ENCODE measurements around the gene CYP2E1. TPM values are rescaled to one million over a fixed set of nuclear protein-coding genes. Genes with fewer than 3 reads are reported as not detected.

The CYP2E1 gene
- total RNA-seq, 2 donors from 2014 or later: 0.77 to 0.86 TPM

- no peaks in the 10 kb centered on the region for H3K4me1 ChIP-seq (ENCODE audit: control insufficient read depth, insufficient read depth, low read length)
- no peak overlapping the region for H3K4me3 ChIP-seq (ENCODE audit: low read length)
- Mint-ChIP-seq H3K36me3 (ENCODE audit: low read depth) (no peaks in the 10 kb centered on the region), H3K4me1 (no peaks in the 10 kb centered on the region), H3K27ac (no peak overlapping the region), H3K4me3 (no peak overlapping the region), H3K27me3 (ENCODE audit: insufficient read depth) (no peaks in the 10 kb centered on the region), H3K9me3 (peaks cover 87% of the 10 kb centered on the region)
- H3K9me3 ChIP-seq (ENCODE audit: control insufficient read depth, low read length): peaks cover 64% of the 10 kb centered on the region
- H3K9ac ChIP-seq (ENCODE audit: extremely low read depth, low read length, poor library complexity, severe bottlenecking): no peak overlapping the region
- H3K27me3 ChIP-seq (ENCODE audit: control insufficient read depth, insufficient read depth, low read length, poor library complexity, severe bottlenecking): no peaks in the 10 kb centered on the region
- H3K27ac ChIP-seq (ENCODE audit: low read depth, low read length): no peak overlapping the region
- no peak for DNase-seq
- no peak for TF ChIP-seq CTCF (conservative IDR thresholded peaks at IDR 0.05)
- H3K36me3 ChIP-seq (ENCODE audit: control insufficient read depth, insufficient read depth, low read length): no peaks in the 10 kb centered on the region
These were observed 42.3 kb upstream of the CYP2E1 start for GRCh38 chr10:133484818-133485217.

GRCh38 chr10:133487085-133487484 is 40.1 kb upstream of the CYP2E1 start:
- H3K27me3 Mint-ChIP-seq (ENCODE audit: insufficient read depth): no peaks in the 10 kb centered on the region
- H3K4me1 Mint-ChIP-seq: no peaks in the 10 kb centered on the region
- no peak overlapping the region for H3K27ac Mint-ChIP-seq
- Histone ChIP-seq H3K9me3 (ENCODE audit: control insufficient read depth, low read length) (peaks cover 75% of the 10 kb centered on the region), H3K9ac (ENCODE audit: extremely low read depth, low read length, poor library complexity, severe bottlenecking) (no peak overlapping the region), H3K27me3 (ENCODE audit: control insufficient read depth, insufficient read depth, low read length, poor library complexity, severe bottlenecking) (no peaks in the 10 kb centered on the region), H3K36me3 (ENCODE audit: control insufficient read depth, insufficient read depth, low read length) (no peaks in the 10 kb centered on the region), H3K27ac (ENCODE audit: low read depth, low read length) (no peak overlapping the region), H3K4me3 (ENCODE audit: low read length) (no peak overlapping the region), H3K4me1 (ENCODE audit: control insufficient read depth, insufficient read depth, low read length) (no peaks in the 10 kb centered on the region)
- no peak for TF ChIP-seq CTCF (conservative IDR thresholded peaks at IDR 0.05)
- DNase-seq: no peak
- H3K9me3 Mint-ChIP-seq: peaks cover 95% of the 10 kb centered on the region
- no peaks in the 10 kb centered on the region for H3K36me3 Mint-ChIP-seq (ENCODE audit: low read depth)
- H3K4me3 Mint-ChIP-seq: no peak overlapping the region

- H3K9me3 Mint-ChIP-seq: peaks cover 91% of the 10 kb centered on the region
These were observed 38.8 kb upstream of the CYP2E1 start for GRCh38 chr10:133488354-133488753.

More at GRCh38 chr10:133488354-133488753, 38.8 kb upstream of the CYP2E1 start:
- no peaks in the 10 kb centered on the region for H3K4me1 ChIP-seq (ENCODE audit: control insufficient read depth, insufficient read depth, low read length)
- H3K9me3 ChIP-seq (ENCODE audit: control insufficient read depth, low read length): peaks cover 63% of the 10 kb centered on the region
- Mint-ChIP-seq H3K4me3 (no peak overlapping the region), H3K4me1 (no peaks in the 10 kb centered on the region), H3K27ac (no peak overlapping the region), H3K27me3 (ENCODE audit: insufficient read depth) (no peaks in the 10 kb centered on the region), H3K36me3 (ENCODE audit: low read depth) (no peaks in the 10 kb centered on the region)
- no peaks in the 10 kb centered on the region for H3K36me3 ChIP-seq (ENCODE audit: control insufficient read depth, insufficient read depth, low read length)
- H3K4me3 ChIP-seq (ENCODE audit: low read length): no peak overlapping the region
- no peaks in the 10 kb centered on the region for H3K27me3 ChIP-seq (ENCODE audit: control insufficient read depth, insufficient read depth, low read length, poor library complexity, severe bottlenecking)
- no peak overlapping the region for H3K9ac ChIP-seq (ENCODE audit: extremely low read depth, low read length, poor library complexity, severe bottlenecking)
- H3K27ac ChIP-seq (ENCODE audit: low read depth, low read length): no peak overlapping the region
- TF ChIP-seq CTCF (conservative IDR thresholded peaks at IDR 0.05): no peak
- DNase-seq: no peak
